ENCODE data around the gene KRT20. TPM values are rescaled to one million over a fixed set of nuclear protein-coding genes. Genes with fewer than 3 reads are reported as not detected.

Gene KRT20
- total RNA-seq, 1 experiment from 2014 or later = not detected

GRCh38 chr17:40866838-40867237 lies 18.2 kb downstream of the KRT20 start, which contains the start of gene KRT12:
TSS of gene KRT12 (minus strand) at chr17:40867223. CDS start at chr17:40867186, 37 bp downstream.
- H3K4me1 ChIP-seq (ENCODE audit: insufficient read depth, low read length, poor library complexity, severe bottlenecking) = no peaks in the 10 kb centered on the region
- no peak for DNase-seq (ENCODE audit: low spot score)
- POLR2A ChIA-PET (ENCODE audit: low non-redundant PET) = no interaction called here
- intact Hi-C loops (cut with micrococcal nuclease; ENCODE audit: unreplicated experiment) = no loop called here
- no peaks in the 10 kb centered on the region for H3K9me3 ChIP-seq (ENCODE audit: low read depth, low read length, poor library complexity, severe bottlenecking)
- no peak within 1 kb of the TSS for H3K4me3 ChIP-seq (ENCODE audit: low read depth, low read length, poor library complexity, severe bottlenecking)
- CTCF ChIA-PET = no interaction called here
- BruUV-seq (replicated peaks) = no TSS peak
- no peaks in the 10 kb centered on the region for H3K36me3 ChIP-seq (ENCODE audit: insufficient read depth, low read length, poor library complexity, severe bottlenecking)
- TF ChIP-seq, protein P1, sequence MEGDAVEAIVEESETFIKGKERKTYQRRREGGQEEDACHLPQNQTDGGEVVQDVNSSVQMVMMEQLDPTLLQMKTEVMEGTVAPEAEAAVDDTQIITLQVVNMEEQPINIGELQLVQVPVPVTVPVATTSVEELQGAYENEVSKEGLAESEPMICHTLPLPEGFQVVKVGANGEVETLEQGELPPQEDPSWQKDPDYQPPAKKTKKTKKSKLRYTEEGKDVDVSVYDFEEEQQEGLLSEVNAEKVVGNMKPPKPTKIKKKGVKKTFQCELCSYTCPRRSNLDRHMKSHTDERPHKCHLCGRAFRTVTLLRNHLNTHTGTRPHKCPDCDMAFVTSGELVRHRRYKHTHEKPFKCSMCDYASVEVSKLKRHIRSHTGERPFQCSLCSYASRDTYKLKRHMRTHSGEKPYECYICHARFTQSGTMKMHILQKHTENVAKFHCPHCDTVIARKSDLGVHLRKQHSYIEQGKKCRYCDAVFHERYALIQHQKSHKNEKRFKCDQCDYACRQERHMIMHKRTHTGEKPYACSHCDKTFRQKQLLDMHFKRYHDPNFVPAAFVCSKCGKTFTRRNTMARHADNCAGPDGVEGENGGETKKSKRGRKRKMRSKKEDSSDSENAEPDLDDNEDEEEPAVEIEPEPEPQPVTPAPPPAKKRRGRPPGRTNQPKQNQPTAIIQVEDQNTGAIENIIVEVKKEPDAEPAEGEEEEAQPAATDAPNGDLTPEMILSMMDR (conservative IDR thresholded peaks at IDR 0.05; ENCODE audit: low read depth, low read length) = no peak
- TF ChIP-seq EZH2 (IDR thresholded peaks at IDR 0.05; ENCODE audit: borderline replicate concordance, low read depth, low read length, poor library complexity, severe bottlenecking) = no peak
- H3K27ac ChIP-seq (ENCODE audit: low read depth, low read length, poor library complexity, severe bottlenecking) = no peak within 1 kb of the TSS
- H3K27me3 ChIP-seq (replicated peaks; ENCODE audit: insufficient read depth, low read depth, low read length, poor library complexity) = no peaks in the 10 kb centered on the region

GRCh38 chr17:40864661-40865390 lies 20.2 kb downstream of the KRT20 start:
- no TSS peak for BruUV-seq (replicated peaks)
- H3K4me3 ChIP-seq (ENCODE audit: low read depth, low read length, poor library complexity, severe bottlenecking) = no peak overlapping the region
- H3K27ac ChIP-seq (ENCODE audit: low read depth, low read length, poor library complexity, severe bottlenecking) = no peak overlapping the region
- no peaks in the 10 kb centered on the region for H3K27me3 ChIP-seq (replicated peaks; ENCODE audit: insufficient read depth, low read depth, low read length, poor library complexity)
- ChIA-PET CTCF (no interaction called here), POLR2A (ENCODE audit: low non-redundant PET) (no interaction called here)
- intact Hi-C loops (cut with micrococcal nuclease; ENCODE audit: unreplicated experiment) = no loop called here
- DNase-seq (ENCODE audit: low spot score) = no peak
- no peak for TF ChIP-seq EZH2 (IDR thresholded peaks at IDR 0.05; ENCODE audit: borderline replicate concordance, low read depth, low read length, poor library complexity, severe bottlenecking)
- TF ChIP-seq, protein P1 (conservative IDR thresholded peaks at IDR 0.05; ENCODE audit: low read depth, low read length) = no peak
- no peaks in the 10 kb centered on the region for H3K4me1 ChIP-seq (ENCODE audit: insufficient read depth, low read length, poor library complexity, severe bottlenecking)
- H3K9me3 ChIP-seq (ENCODE audit: low read depth, low read length, poor library complexity, severe bottlenecking) = no peaks in the 10 kb centered on the region
- H3K36me3 ChIP-seq (ENCODE audit: insufficient read depth, low read length, poor library complexity, severe bottlenecking) = no peaks in the 10 kb centered on the region

- BruUV-seq (replicated peaks) = no TSS peak
- no peak overlapping the region for H3K4me3 ChIP-seq (ENCODE audit: low read depth, low read length, poor library complexity, severe bottlenecking)
- no peaks in the 10 kb centered on the region for H3K4me1 ChIP-seq (ENCODE audit: insufficient read depth, low read length, poor library complexity, severe bottlenecking)
- no peaks in the 10 kb centered on the region for H3K9me3 ChIP-seq (ENCODE audit: low read depth, low read length, poor library complexity, severe bottlenecking)
- ChIA-PET CTCF (no interaction called here), POLR2A (ENCODE audit: low non-redundant PET) (no interaction called here)
- H3K27me3 ChIP-seq (replicated peaks; ENCODE audit: insufficient read depth, low read depth, low read length, poor library complexity) = no peaks in the 10 kb centered on the region
- TF ChIP-seq, protein P1 (conservative IDR thresholded peaks at IDR 0.05; ENCODE audit: low read depth, low read length) = no peak
- TF ChIP-seq EZH2 (IDR thresholded peaks at IDR 0.05; ENCODE audit: borderline replicate concordance, low read depth, low read length, poor library complexity, severe bottlenecking) = no peak
- DNase-seq (ENCODE audit: low spot score) = no peak
- no peaks in the 10 kb centered on the region for H3K36me3 ChIP-seq (ENCODE audit: insufficient read depth, low read length, poor library complexity, severe bottlenecking)
- intact Hi-C loops (cut with micrococcal nuclease; ENCODE audit: unreplicated experiment) = no loop called here
- H3K27ac ChIP-seq (ENCODE audit: low read depth, low read length, poor library complexity, severe bottlenecking) = no peak overlapping the region
Observed at GRCh38 chr17:40862985-40863733, 21.9 kb downstream of the KRT20 start.
